Measurements from ENCODE around the gene SYNPO.

SYNPO gene

GRCh38 chr5:150642991-150643710 is 2.7 kb downstream of the SYNPO start:
- DNase-seq: no peak

GRCh38 chr5:150644058-150644457 is 3.6 kb downstream of the SYNPO start:
- DNase-seq: no peak

DNA sequence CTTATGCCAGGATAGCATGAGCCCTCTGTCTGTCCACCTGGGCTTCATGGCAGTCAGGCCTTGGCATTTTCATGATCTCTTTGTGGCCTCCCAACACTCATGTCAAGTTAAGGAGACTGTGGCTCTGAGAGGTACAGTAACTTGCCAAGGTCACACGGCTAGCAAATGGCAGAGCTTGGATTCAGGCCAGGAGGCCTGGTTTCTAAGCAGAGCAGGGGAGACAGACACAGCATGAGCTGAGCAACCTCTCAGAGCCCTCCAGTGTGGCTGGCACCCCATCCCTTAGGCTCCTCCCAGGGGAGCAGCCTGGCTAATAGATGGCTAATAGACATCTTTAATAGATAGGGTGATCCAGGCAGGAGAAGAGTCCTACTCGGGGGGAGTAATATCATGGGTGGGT is 4.1 kb downstream of the SYNPO start:
- no peak for DNase-seq

- DNase-seq: no peak
Measured at GRCh38 chr5:150645070-150645700, 4.7 kb downstream of the SYNPO start.

DNA sequence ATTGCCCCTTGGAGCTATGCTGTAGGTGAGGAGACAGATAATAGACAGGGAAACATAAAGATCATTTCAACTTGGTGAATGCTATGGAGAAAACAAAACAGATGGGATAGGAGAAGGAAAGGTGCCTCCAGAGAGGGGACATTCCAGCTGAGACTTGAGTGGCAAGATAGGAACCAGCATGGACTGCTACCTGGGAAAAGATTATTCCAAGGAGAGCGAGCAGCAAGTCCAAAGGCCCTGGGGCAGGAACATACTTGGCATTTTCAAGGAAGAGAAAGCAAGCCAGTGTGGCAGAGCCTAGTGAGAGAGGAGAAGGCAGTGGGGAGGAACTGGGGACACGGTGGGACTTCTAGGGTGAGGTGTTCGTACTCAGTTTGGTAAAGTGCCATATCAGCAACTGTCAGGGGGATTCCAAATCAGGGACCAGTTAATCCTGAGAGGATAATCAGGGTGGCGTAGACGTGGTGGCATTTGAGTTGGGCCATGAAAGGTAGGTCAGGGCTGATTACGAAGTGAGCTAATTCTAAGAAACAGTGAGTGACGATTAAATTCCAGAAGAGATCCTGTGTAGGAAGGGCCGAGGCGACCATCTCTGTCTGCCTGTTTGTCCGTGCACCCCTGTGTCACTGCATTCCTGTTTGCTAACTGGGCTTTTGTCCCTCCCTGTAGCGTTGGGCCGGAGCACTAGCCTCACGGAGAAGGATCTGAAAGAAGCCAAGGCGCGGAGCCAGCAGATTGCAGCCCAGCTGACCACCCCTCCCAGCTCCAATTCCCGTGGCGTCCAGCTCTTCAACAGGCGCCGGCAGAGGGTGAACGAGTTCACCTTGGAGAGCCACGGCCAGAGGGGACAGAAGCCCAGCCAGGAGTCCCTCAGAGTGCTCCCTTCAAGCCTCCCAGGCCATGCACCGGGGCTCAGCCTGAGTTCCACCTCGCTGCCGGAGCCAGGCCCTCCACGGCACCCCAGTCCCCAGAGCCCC is 7.1 kb downstream of the SYNPO start:
- DNase-seq: no peak

- no peak for DNase-seq
Measured at GRCh38 chr5:150648294-150649107, 8.0 kb downstream of the SYNPO start.

DNA sequence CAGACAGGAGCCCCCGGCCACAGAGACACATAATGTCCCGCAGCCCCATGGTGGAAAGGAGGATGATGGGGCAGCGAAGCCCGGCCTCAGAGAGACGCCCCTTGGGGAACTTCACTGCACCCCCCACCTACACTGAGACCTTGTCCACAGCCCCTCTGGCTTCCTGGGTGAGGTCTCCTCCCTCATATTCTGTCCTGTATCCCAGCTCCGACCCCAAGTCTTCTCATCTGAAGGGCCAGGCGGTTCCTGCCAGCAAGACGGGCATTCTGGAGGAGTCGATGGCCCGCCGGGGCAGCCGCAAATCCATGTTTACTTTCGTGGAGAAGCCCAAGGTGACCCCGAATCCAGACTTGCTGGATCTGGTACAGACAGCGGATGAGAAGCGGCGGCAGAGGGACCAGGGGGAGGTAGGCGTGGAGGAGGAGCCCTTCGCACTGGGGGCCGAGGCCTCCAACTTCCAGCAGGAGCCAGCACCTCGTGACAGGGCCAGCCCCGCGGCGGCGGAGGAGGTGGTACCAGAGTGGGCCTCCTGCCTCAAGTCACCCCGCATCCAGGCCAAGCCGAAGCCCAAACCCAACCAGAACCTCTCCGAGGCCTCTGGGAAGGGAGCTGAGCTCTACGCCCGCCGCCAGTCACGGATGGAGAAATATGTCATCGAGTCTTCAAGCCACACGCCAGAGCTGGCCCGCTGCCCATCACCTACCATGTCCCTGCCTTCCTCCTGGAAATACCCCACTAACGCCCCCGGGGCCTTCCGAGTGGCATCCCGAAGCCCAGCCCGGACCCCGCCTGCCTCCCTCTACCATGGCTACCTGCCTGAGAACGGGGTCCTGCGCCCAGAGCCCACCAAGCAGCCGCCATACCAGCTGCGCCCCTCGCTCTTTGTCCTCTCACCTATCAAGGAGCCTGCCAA is 8.9 kb downstream of the SYNPO start:
- DNase-seq: no peak

DNA sequence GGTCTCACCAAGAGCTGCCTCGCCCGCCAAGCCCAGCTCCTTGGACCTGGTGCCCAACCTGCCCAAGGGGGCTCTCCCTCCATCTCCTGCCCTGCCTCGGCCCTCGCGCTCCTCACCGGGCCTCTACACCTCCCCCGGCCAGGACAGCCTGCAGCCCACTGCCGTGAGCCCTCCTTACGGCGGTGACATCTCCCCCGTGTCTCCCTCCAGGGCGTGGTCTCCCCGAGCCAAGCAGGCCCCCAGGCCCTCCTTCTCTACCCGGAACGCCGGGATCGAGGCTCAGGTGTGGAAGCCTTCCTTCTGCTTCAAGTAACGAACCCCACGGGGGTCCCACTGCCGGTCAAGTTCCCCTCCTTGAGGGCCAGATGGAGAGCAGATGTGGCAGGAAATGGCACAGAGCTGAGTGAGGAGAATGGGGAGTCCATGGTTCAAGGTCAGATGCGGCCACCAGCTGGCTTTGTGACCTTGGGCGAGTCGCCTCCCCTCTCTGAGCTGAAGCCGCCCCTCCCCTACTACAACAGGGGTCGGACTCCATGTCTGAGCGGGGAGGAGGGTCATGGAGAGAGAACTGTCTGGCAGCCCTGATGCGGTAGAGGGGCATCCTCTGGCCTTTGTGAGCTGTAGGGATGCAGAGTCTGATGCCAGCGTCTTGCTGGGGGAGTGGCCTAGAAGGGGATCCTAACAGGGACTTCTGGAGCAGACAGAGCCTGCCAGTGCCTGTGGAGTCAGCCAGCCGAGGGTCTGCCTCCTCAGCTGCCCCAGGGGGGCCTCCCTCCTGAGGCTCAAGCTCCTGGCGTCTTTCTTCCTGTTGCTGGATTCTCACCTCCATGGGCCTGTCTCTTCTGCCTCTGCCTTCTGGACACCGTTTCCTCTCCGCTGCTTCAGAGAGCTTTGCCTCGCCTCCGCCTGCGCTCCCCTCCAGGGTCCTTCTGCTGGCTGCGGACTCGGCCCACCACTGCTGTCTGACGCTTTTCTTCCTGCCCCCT is 9.9 kb downstream of the SYNPO start:
- DNase-seq: no peak

DNA sequence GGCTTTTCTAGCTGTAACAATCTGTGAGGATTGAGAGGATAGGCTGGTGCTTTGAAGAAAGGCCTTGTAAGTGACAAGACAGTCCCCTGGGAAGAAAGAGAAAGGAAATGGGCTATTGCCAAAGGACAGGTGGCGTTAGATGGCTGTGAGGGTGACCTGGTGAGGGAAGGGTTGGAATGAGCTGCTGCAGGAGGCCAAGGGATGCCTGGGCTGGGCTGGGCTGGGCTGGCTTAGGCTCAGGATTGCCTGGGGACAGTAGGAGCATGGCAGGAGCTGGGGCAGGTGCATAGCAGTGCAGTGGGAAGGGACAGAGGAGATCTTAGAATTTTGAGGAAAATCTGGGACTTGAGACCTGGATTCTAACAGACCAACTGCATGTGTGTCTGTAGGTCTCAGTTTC is 10.9 kb downstream of the SYNPO start:
- no peak for DNase-seq

DNA sequence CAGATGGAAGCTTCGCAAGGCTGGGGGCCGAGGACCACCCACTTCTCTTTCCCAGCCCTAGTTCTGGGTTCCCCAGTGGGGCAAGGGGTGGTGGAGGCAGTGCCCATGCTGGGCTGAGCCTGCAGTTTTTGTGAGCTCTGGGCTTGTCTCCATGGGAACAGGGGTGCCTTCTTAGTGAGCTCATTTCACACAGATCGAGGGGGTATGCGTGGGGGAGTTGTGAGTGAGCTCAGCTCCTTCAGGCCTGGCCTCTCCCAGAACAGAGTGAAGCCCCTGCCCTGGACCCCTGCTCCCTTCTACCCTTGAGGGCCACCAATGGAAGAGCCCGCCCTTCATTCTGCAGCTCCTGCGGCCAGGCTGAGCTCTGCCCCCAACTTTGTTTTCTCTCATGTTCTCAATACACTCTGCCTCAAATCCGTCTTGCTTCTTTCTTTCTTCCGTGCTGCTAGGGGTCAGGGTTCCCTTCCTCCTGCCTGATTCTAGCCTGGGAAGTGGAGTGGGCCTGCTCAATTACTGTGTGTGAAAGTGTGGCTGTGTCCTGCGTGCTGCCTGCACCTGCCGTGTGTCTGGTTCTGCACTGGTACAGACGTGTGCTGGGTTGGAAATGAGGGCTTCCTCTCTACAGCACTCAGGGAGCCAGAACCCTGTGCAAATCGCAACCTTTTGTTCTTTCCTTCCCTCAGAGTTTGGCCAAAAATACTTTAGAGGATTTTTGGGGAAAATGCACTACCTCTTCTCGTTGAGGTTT is 11.6 kb downstream of the SYNPO start:
- no peak for DNase-seq

DNA sequence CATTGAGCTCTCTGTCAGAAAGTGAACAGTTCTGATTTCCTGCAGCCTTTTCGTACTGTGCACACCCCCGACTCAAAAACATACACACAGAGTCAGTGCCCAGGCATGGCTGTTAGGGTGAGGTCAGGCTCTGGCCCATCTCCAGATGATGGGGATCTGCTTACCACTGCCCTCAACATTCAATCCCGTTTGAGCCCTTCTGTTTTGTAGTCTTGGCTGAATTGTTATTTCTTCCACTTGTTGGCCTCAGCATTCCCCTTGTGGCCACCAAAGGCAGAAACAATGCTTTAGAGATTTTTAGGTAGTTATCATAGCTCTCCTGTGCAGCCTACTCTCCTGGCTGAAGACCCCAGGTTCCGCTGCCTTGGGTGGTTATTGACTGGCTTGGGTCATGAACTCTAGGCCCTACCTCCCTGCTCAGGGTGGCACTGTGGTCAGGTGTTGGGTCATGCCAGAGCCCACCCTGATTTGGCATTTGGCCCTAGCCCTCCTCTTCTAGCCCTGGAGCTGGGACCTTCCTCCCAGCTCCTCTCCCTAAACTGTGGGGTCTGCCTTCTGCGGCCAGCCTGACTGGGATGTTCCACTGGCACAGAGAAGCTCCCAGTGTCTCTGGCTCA is 12.8 kb downstream of the SYNPO start:
- no peak for DNase-seq

DNA sequence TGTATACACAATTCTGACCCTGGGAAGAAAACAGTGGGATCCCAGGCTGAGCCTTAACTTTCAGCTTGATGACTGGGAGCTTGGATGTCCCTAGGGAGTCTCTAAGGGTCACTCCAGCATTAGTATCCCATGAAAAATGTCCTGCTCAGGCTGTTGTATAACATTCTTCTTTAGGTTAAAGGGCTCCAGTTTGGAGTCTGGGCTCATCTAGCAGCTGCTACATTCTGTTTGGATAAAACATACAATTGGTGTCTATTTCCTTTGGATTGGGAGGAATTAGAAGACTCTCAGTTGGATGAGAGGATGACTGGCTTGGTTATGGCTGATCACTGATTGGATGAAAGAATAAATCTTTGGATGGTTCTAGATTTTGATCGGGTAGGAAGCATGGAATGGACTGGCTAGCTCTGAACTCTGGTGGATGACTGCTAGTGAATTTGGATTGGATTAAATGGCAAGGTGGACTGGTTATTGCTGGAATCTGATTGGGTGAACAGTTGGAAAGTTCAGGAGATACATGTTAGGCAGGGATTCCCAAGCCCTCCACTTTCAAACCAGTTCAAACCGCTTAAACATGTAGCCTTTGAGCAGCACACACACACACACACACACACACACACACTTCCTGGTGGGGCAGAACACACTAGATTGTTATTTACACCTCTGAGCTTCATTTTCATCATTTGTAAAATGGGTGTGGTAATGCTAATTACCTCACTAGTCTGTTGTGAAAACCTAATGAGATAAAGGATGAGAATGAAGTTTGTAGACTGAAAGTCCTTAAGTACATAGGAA is 13.5 kb downstream of the SYNPO start:
- no peak for DNase-seq

- no peak for DNase-seq
Measured at GRCh38 chr5:150655221-150655620, 14.8 kb downstream of the SYNPO start.

DNA sequence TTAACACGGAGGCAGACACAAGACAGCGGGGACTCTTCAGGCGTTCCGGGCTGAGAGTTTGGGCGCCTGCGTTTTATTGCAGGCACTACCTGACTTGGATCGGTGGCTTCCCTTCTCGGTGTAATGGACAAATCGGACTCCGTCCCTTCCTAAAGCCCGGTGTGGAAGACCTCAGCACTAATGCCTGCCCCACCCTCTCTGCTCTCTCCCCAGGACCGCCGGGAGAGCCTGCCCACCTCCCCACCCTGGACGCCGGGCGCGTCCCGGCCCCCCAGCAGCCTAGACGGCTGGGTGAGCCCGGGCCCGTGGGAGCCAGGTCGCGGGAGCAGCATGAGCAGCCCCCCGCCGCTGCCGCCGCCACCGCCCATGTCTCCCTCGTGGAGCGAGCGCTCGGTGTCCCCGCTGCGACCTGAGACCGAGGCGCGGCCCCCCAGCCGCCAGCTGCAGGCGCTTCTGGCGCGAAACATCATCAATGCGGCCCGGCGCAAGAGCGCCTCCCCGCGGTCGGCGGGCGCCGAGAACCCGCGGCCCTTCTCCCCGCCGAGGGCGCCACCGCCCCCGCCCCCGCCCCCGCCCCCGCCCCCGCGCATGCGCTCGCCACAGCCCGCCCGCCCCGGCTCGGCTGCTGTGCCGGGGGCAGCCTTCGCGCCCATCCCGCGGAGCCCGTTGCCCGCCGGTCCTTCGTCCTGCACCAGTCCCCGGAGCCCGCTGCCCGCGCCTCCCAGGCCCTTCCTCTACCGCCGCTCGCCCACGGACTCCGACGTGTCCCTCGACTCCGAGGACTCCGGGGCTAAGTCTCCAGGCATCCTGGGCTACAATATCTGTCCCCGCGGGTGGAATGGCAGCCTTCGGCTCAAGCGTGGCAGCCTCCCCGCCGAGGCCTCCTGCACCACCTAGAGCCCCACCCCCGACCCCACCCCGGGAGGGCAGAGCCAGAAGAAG is 16.0 kb downstream of the SYNPO start:
- DNase-seq: peak; percentile 26

- DNase-seq: no peak
Measured at GRCh38 chr5:150658121-150658520, 17.7 kb downstream of the SYNPO start.

GRCh38 chr5:150658699-150659265 is 18.3 kb downstream of the SYNPO start:
- DNase-seq: no peak

Data from DMS153 (cell line).